HG03045 (cell line): ENCODE data around the gene GSN.
"Not testable (repeated sequence)": the region's sequence is repeated elsewhere in the genome, so short reads cannot be mapped to it uniquely, and the experiment has no call there.

Experiments used
- ATAC-seq: cut with Tn5 transposase; IDR thresholded peaks from one replicate; pipeline ENCODE4 v1.9.1; 2021; ENCODE audit warnings: mild to moderate bottlenecking, moderate library complexity; ENCODE audit not compliant: unreplicated experiment

The GSN gene

DNA sequence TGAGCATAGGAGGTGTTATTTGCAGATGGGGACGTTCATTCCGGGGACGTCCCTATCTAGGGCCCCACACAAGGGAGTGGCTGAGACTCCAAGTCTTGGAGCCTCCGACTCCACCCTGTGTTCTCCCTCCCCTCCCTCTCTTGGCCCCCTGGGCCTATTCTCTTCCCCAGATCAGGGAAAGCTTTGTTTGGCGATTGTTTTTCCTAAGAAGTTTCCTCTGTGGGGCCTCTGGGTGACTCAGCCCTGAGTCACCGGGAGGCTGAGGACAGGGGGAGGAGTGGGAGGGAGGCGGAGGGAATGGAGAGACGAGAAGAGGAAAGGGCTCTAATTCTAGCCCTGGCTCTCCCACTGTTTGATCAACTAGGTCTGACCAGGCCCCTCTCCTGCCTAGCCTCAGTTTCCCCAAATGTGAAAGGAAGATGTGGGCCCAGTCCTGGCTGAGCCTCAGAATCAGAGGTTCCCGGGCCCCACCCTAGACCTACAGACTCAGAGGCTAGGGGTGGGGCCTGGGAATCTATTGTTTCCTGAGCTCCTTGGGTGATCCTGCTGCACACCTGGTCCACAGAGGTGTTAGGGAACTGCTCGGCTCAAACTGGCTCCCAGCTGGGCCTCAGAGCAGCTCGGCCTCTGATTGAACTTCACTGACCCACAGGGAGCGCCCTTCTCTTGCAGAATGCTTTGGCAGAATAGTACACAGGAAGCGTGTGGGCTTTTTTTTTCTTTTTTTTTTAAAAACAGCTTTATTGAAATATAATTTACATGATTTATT lies 19.2 kb downstream of the GSN start:
- no peak for ATAC-seq

GRCh38 chr9:121288673-121289025 lies 20.7 kb downstream of the GSN start:
- no peak for ATAC-seq

DNA sequence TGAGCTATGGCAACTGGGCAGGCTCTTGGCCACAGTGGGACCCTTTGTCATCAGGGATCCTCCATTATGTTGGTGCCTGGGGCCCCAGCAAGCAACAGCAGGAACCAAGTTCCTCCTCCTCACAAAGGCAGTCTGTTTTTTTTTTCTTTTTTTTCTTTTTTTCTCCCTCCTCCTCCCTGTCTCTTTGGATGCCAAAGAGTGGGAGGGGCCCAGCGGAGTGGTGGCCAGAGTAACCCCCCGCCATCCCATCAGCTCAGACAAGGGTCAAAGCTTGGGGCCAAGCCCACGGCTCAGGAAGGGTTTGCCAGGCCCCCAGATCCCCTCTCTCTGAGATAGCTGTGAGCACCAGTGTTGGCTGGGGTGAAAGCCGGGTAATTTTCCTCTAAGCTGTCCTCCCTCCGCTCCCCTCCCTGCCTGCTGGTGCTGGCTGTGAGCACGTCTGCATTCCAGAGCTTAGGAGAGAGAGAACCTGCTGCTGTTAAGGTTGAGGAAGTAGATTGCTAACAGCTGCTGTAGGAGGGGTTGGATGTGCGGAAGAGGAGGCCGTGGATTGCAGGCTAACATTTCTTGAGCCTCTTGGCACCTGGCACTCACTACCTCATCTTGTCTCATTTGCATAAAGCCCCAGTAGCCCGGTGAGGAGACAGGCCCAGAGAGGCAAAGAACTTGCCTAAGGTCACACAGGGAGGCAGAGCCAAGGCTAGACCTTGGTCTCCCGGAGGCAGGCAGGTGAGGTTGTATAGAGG lies 21.2 kb downstream of the GSN start:
- no peak for ATAC-seq

GRCh38 chr9:121289772-121290370 lies 21.9 kb downstream of the GSN start:
- no peak for ATAC-seq

DNA sequence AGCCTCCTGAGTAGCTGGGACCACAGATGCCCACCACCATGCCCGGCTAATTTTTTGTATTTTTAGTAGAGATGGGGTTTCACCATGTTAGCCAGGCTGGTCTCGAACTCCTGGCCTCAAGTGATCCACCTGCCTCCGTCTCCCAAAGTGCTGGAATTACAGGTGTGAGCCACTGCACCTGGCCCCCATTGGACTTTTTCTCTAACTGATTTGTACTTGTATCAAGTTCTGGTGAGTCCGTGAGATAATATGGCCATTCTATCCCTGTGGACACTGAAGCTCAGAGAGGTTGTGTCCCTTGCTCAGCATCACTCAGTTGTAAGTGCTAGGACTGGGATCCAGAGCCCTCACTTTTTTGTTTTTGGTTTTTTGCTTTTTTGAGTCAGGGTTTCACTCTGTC lies 23.6 kb downstream of the GSN start:
- not testable (repeated sequence) for ATAC-seq

DNA sequence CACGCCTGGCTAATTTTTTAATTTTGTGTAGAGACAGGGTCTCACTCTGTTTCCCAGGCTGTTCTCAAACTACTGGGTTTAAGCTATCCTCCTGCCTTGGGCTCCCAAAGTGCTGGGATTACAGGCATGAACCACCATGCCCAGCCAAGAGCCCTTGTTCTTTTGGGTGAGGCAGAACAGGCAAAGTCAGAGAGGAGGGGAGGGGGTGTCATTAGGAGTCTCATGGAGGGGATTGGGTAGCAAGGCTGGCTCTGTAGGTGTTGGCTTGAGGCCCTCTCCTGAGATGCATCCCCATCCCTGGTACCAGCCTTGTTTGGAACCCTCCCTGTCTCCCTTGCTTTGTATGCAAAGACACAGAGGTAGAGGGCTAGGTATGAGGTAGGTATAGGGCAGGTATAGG lies 24.1 kb downstream of the GSN start:
- no peak for ATAC-seq

DNA sequence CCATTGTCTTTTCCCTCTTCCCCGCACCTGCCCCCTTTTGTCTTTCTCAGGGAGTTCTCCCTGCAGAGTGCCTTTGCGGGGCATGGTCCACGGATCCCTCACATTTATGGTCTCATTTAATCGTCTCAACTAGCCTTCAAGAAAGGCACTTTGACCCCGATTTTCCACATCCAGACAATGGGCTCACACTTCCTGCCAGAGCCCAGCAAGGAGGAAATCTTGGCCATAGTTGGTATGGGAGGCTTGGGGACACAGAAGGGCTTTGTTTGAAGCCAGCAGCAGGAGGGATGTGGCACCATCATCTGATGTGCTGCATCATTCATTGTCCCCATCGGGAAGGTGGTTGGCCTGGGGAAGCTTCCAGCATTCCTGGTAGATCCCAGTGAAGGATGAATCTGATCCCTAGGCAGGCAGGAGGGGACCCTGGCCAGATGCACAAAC lies 24.9 kb downstream of the GSN start:
- ATAC-seq = no peak

DNA sequence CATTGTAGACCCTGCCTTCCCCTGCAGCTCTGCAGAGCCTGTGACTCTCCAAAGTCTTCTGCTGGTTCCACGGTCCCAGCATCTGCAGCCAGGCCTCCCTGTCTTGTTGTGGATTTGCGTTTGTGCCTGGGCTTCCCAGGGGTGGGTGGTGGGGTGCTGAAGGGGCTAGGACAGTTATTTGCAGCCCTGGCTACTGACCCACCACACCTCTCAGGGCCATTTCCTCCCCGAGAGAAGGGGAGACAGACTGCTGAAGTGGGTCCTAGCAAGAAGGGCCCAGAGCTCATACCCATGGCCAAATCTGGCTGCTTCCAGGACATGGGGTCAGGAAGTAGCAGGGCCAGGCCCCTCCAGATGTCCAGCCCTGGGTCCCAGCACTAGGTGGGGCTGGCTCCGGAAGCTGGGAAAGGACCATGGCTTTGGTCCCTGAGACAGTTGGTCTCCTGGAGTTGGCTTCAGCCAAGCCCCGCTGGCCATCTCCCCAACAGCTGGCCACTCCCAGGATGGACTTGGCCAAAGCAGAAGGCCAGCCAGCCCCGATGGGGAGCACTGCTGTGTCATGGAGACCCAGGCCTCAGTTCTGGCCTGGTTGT lies 26.3 kb downstream of the GSN start:
- ATAC-seq = no peak

DNA sequence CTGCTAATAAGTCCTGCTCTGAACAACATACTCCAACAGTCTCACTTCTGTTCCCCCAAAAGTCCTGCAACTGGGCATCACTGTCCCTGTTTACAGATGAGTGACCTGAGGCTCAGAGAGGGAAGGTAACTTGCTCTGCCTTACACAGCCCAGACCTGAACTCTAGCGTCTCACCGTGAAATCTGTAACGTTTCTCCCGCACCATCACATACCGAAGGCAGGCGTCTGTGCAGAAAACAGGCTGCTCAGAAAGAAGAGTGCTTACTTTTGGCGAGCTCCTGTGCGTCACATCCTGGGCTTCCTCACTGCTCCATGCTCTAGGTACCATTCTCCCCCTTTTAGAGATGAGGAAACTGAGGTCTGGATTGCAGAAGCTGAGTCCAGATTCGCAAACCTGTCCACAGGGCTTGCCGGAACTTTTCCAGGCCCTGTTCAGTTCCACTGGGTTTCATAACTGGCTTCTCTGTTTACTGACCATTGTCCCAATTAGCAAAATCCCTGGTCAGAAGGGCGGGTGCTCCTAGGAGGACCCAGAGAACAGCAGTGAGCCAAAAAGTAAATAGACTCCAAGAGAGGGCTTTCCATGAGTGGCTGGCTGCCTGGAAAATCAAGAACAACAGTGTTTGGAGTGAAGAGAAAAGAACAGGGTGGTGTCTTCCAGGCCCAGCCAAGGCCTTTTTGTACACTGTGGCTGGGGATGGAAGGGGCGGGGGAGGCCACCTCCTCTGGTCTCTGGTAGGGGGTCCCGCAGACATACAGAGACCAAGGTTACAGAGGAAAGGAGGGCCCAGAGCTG lies 27.1 kb downstream of the GSN start:
- no peak for ATAC-seq

DNA sequence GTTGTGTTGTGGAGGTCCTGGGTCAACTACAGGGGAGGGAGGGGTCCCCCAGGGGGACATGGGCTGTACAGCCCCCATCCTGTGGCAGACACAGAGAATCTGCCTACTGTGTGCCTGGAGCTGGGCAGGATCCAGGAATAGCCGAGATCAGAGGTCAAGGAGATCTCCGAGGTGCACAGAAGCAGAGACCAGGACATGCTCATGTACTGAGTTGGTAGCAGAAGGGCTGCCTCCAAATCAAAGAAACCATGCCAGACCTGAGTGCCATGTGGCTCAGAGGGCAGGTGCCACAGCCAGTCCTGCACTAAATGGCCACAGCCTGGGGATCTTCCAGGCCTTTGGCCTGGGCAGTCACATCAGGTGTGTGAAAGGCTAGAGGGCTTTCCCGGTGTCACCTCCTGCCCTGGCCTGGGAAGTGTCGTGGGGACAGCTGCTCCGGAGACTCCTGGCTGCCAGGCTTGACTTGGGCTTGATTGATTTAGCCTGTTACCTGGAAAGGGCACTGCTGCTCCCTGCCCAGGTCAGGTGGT lies 27.8 kb downstream of the GSN start:
- no peak for ATAC-seq

GRCh38 chr9:121296213-121297127 lies 28.5 kb downstream of the GSN start:
- ATAC-seq = no peak

DNA sequence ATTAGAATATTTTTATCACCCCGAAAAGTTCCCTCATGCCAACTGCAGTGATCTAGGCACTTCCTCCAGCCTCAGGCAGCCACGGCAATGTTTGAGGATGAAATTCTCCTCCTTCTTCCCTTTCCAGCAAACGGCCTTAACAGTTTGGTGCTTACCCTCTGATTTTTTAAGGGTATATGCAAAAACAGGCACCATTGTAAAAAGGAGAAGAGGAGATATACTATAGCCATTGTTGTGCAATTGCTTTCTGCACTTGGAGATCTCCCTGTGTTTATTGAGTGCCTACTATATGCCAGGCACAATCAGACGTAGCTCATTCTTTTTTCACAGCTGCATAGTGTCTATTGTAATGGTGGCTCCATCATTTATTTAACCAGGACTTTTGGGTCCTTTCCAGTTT lies 29.4 kb downstream of the GSN start:
- no peak for ATAC-seq

DNA sequence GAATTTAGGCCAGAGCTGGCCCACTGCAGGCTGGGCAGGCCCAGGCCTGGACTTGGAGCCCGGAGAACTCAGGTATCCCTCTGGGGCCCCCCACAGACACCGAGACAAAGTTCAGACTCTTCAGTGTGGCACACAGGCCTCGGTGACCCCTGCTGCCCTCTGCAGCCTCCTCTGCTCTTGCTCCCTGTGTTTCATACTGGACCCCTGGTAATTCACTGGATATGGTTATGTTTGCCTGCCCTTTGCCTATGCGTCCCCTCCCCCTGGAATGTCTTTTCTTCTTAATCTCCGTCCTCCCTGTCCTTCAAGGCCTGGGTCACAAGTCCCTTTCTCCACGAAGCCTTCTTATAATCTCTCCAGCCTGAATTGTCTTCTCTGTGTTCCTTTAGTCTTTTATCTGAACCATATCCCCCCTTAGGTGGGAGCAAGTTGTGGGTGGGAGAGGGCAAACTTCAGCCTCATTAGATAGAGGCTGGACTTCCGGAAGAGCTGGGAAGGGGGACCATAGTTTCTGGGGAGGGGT lies 30.1 kb downstream of the GSN start:
- no peak for ATAC-seq

- no peak for ATAC-seq
These were observed 30.9 kb downstream of the GSN start for GRCh38 chr9:121298689-121299466.

DNA sequence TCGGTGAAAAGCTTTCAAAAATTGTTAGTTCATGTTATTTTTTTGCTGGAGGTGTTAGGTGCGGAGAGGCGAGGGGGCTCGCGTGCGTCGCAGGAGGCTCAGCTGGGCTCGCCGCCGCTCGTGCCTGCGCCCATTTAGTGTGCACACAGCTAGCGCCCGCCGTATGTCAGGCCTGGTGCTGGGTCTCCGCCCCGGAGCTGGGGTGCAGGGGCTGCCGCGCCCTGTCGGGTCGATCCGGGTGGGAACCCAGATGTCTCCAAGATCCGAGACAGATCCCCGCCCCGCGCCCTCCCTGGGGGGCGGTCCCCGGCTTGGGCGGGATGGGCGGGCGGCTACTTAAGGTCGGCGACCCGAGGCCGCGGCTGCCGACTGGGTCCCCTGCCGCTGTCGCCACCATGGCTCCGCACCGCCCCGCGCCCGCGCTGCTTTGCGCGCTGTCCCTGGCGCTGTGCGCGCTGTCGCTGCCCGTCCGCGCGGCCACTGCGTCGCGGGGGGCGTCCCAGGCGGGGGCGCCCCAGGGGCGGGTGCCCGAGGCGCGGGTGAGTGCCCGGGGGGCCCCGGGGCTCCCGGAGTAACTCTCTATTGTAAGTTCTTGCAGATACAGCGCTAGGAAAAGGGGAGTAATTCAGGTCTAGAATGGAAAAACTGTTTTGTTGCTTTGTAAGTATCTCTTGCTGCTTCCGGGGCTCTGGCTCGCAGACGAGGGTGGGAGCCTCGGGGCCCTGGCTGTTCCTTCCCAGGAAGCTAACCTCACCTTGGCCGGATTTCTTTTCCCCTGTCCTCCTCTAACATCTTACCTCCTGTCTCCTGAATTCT lies 31.7 kb downstream of the GSN start:
- ATAC-seq = no peak

DNA sequence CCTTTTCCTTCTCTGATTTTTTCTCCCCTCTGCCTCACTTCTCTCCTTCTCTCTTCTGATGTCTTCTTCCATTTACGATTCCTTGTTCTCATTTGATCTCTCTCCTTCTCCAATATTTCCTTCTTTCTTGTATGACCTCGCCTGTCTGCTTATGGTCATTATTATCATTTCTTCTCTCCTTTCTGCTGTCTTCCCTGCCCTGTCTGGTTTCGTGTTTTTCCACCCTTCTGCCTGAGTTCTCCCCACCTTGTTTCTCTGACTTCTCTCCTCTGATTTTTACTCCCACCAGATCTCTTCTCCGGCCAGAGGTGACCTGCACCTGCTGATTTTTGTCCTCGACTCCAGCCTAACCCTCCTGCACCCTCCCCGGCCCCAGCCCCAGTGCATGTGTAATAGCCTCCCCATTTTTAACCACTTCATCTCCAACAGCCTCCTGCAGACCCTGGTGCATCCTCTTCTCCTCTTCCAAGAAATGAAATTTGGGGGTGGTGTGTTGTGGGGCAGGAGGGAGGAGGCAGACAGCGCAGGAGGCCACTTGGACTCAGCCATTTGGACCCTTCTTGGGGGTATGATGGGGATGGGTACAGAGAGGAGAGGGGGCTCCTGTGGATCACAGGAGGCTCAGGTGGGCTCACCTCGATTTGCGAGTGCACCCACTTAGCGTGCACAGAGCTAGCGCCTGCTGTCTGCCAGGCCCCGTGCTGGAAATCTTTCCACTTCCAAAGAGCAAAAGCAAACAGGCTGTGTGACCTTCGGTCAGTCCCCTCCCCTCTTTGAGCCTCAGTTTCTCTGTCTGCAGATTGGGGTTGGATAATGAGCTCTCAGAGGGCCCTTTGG lies 32.5 kb downstream of the GSN start:
- ATAC-seq = no peak

GRCh38 chr9:121301881-121302286 lies 33.9 kb downstream of the GSN start:
- ATAC-seq = no peak
